HG02588 (cell line): Measurements from ENCODE around the gene SKIC8.
"Not testable (repeated sequence)": the region's sequence is repeated elsewhere in the genome, so short reads cannot be mapped to it uniquely, and the experiment has no call there.

Experiments used
- ATAC-seq: cut with Tn5 transposase; IDR thresholded peaks from one replicate; pipeline ENCODE4 v1.9.1; 2021; ENCODE audit warnings: mild to moderate bottlenecking, moderate library complexity; ENCODE audit not compliant: unreplicated experiment

SKIC8 gene

GRCh38 chr15:78259232-78259631 lies 40.2 kb downstream of the SKIC8 start:
- ATAC-seq = no peak

- ATAC-seq = no peak
Measured at GRCh38 chr15:78257681-78258080, 41.7 kb downstream of the SKIC8 start.

GRCh38 chr15:78256044-78256437 lies 43.4 kb downstream of the SKIC8 start:
- ATAC-seq = no peak

- no peak for ATAC-seq
Measured at GRCh38 chr15:78255421-78256043, 43.9 kb downstream of the SKIC8 start.

- no peak for ATAC-seq
Measured at GRCh38 chr15:78251136-78251535, 48.3 kb downstream of the SKIC8 start.

- ATAC-seq = no peak
Measured at GRCh38 chr15:78249131-78249530, 50.3 kb downstream of the SKIC8 start.

- ATAC-seq = no peak
Measured at GRCh38 chr15:78247911-78248310, 51.5 kb downstream of the SKIC8 start.

- not testable (repeated sequence) for ATAC-seq
Measured at GRCh38 chr15:78245976-78246620, 53.3 kb downstream of the SKIC8 start.

- ATAC-seq = not testable (repeated sequence)
Measured at GRCh38 chr15:78245392-78245791, 54.0 kb downstream of the SKIC8 start.

- ATAC-seq = no peak
Measured at GRCh38 chr15:78244893-78245292, 54.5 kb downstream of the SKIC8 start.

- ATAC-seq = no peak
Measured at GRCh38 chr15:78244101-78244500, 55.3 kb downstream of the SKIC8 start.

GRCh38 chr15:78243491-78243941 lies 55.9 kb downstream of the SKIC8 start:
- ATAC-seq = no peak

GRCh38 chr15:78243058-78243457 lies 56.4 kb downstream of the SKIC8 start:
- no peak for ATAC-seq

GRCh38 chr15:78242128-78242527 lies 57.3 kb downstream of the SKIC8 start:
- no peak for ATAC-seq

GRCh38 chr15:78241017-78241416 lies 58.4 kb downstream of the SKIC8 start:
- no peak for ATAC-seq

GRCh38 chr15:78239811-78240210 lies 59.6 kb downstream of the SKIC8 start:
- ATAC-seq = no peak

- no peak for ATAC-seq
Measured at GRCh38 chr15:78237146-78237545, 62.3 kb downstream of the SKIC8 start.

GRCh38 chr15:78236491-78236890 lies 62.9 kb downstream of the SKIC8 start:
- no peak for ATAC-seq

- no peak for ATAC-seq
Measured at GRCh38 chr15:78234515-78235040, 64.8 kb downstream of the SKIC8 start, which contains the start of gene ACSBG1. TSS of gene ACSBG1 (minus strand) at chr15:78234565. CDS start at chr15:78234501, 64 bp downstream.

- ATAC-seq = no peak
Measured at GRCh38 chr15:78233496-78233895, 65.9 kb downstream of the SKIC8 start.
